Ovary (tissue), 9 donors: ENCODE results near the gene SLC13A4. TPM values are rescaled to one million over a fixed set of nuclear protein-coding genes. Genes with fewer than 3 reads are reported as not detected.

Source experiments
- DNase-seq, 5 donors: peaks; one replicate each; pipeline ENCODE4 v3.0.0-alpha.2; 2019 to 2020
- H3K27ac ChIP-seq, 2 donors: fragments of 200-600 bp; one replicate each; pipeline versions ENCODE4 v1.5.1 to v1.8.0; 2019 to 2022
- H3K27me3 ChIP-seq: fragments of 200-600 bp; one replicate; pipeline ENCODE4 v1.8.0; 2022
- H3K36me3 ChIP-seq: fragments of 200-600 bp; sonication (generic); one replicate; pipeline ENCODE4 v1.5.1; 2019
- H3K4me1 ChIP-seq: one replicate; pipeline ENCODE4 v1.8.1; 2013; ENCODE audit warnings: mild to moderate bottlenecking, moderate library complexity; ENCODE audit not compliant: insufficient read depth
- H3K4me3 ChIP-seq: fragments of 200-600 bp; sonication (generic); one replicate; pipeline ENCODE4 v1.5.1; 2017
- H3K9me3 ChIP-seq, 2 donors: fragments of 200-600 bp in 1 of 2; sonication (generic) in 1 of 2; one replicate each; pipeline versions ENCODE4 v1.5.1 to v1.8.1; 2013 to 2019; ENCODE audit warnings: mild to moderate bottlenecking in 1 of 2, moderate library complexity in 1 of 2
- CTCF ChIP-seq, 3 donors: fragments of 450-650 bp in 2 of 3; fragments of 200-600 bp in 1 of 3; IDR thresholded peaks; one replicate each; pipeline versions ENCODE4 v1.5.1 to v1.8.0; 2016 to 2022; ENCODE audit warnings: antibody characterized with exemption in 3 of 3, mild to moderate bottlenecking in 1 of 3
- EP300 ChIP-seq: sonication (generic); formaldehyde crosslinking; IDR thresholded peaks from one replicate; pipeline ENCODE4 v1.6.1; 2017; ENCODE audit warnings: antibody characterized with exemption
- POLR2A ChIP-seq: fragments of 450-650 bp; IDR thresholded peaks from one replicate; pipeline ENCODE4 v1.6.1; 2017; ENCODE audit warnings: antibody characterized with exemption, mild to moderate bottlenecking, moderate library complexity
- WGBS, 3 donors: extraction: QIAGEN DNeasy Blood & Tissue Kit in 1 of 3; methylation state at CpG; one replicate each; pipeline versions ENCODE4 v1.1.5 to v1.1.7; 2013 to 2017; 5-methylcytosine and 5-hydroxymethylcytosine counted together
- intact Hi-C, 4 donors: fragments of 100-400 bp; cut with DNase I; formaldehyde crosslinking; loops; one replicate each; pipeline versions ENCODE4 v1.11.0 to v1.15.1; 2022 to 2023
- polyA plus RNA-seq, 2 donors: library from polyadenylated mRNA; stranded (reverse); fragments of 200-250 nt in 1 of 2; fragments of 350-450 nt in 1 of 2; fragmentation: Illumina TruSeq in 1 of 2; extraction: RNeasy Lipid Tissue Mini Kit (QIAGEN cat#74804) in 1 of 2; gene quantifications; one replicate each; pipeline ENCODE4 v1.2.3, GENCODE V29; 2013 to 2014
- total RNA-seq, 7 donors: library from RNA; depleted of rRNA in 2 of 7; stranded (reverse); fragments of >200 nt in 2 of 7; fragmentation: NEBNext Ultra II Directional in 3 of 7; extraction: Animal tissue kit (Norgen Biotek cat#: 25700) in 3 of 7; gene quantifications; one replicate each; pipeline versions ENCODE4 v1.1.0 to v1.2.4, GENCODE V29; 2016 to 2023
- donor health status: DM: no; HTN: no; CAD: no; lungs with moderate emphysema.
- donor health status: DM: no; HTN: no; CAD: no.
- donor health status: Bipolar disorder and iron deficiency.
- donor health status: DM: yes; HTN: yes; CAD: no.
- donor health status: DM: no; HTN: no; CAD: no.
- donor health status: DM: yes; HTN: yes; CAD: no.

Gene SLC13A4
- total and polyA plus RNA-seq, 9 donors = 0.07 to 0.57 (median 0.18) TPM; not detected in 6

- no peaks in the 10 kb centered on the region for H3K27me3 ChIP-seq
- no peaks in the 10 kb centered on the region for H3K36me3 ChIP-seq
- intact Hi-C loops = no loop called here
- no peak overlapping the region for H3K27ac ChIP-seq
- 83 to 86% (median 85%) methylated on average over 3 of the region's 3 CpGs for WGBS, 3 donors
- H3K9me3 ChIP-seq = no peaks in the 10 kb centered on the region
- no peak overlapping the region for H3K4me3 ChIP-seq
- TF ChIP-seq EP300 (no peak), POLR2A (no peak), CTCF (IDR thresholded peaks at IDR 0.05) (no peak)
- peaks cover 1% of the 10 kb centered on the region for H3K4me1 ChIP-seq
- no peak for DNase-seq
Measured at GRCh38 chr7:135717693-135718092, 10.3 kb downstream of the SLC13A4 start.

- Histone ChIP-seq H3K9me3 (no peaks in the 10 kb centered on the region), H3K27me3 (no peaks in the 10 kb centered on the region), H3K27ac (no peak overlapping the region), H3K4me1 (peaks cover 1% of the 10 kb centered on the region), H3K36me3 (no peaks in the 10 kb centered on the region), H3K4me3 (no peak overlapping the region)
- no peak for TF ChIP-seq POLR2A
- TF ChIP-seq CTCF (IDR thresholded peaks at IDR 0.05) = no peak
- TF ChIP-seq EP300 = no peak
- 65 to 69% (median 66%) methylated on average over 9 of the region's 9 CpGs for WGBS, 3 donors
- intact Hi-C loops = no loop called here
- DNase-seq = no peak
Measured at GRCh38 chr7:135716677-135717238, 11.2 kb downstream of the SLC13A4 start.

- DNase-seq = no peak
- no peak for TF ChIP-seq EP300
- no peak for TF ChIP-seq POLR2A
- TF ChIP-seq CTCF (IDR thresholded peaks at IDR 0.05) = no peak
- Histone ChIP-seq H3K4me3 (no peak overlapping the region), H3K4me1 (peaks cover 3% of the 10 kb centered on the region), H3K27ac (no peak overlapping the region), H3K36me3 (no peaks in the 10 kb centered on the region), H3K27me3 (no peaks in the 10 kb centered on the region), H3K9me3 (no peaks in the 10 kb centered on the region)
- intact Hi-C loops = no loop called here
- 49 to 73% (median 65%) methylated on average over 1 of the region's 1 CpG for WGBS, 3 donors
Measured at GRCh38 chr7:135715673-135716072, 12.3 kb downstream of the SLC13A4 start.

- no peak for DNase-seq
- H3K27ac ChIP-seq = no peak overlapping the region
Measured at GRCh38 chr7:135715055-135715522, 12.9 kb downstream of the SLC13A4 start.

More at GRCh38 chr7:135715055-135715522, 12.9 kb downstream of the SLC13A4 start:
- TF ChIP-seq POLR2A = no peak
- no peak for TF ChIP-seq EP300
- TF ChIP-seq CTCF (IDR thresholded peaks at IDR 0.05) = no peak
- no peak overlapping the region for H3K4me3 ChIP-seq
- H3K27me3 ChIP-seq = no peaks in the 10 kb centered on the region
- H3K9me3 ChIP-seq = no peaks in the 10 kb centered on the region
- intact Hi-C loops = no loop called here
- H3K4me1 ChIP-seq = peaks cover 3% of the 10 kb centered on the region
- no peaks in the 10 kb centered on the region for H3K36me3 ChIP-seq
- WGBS, 3 donors = 96 to 97% (median 96%) methylated on average over 5 of the region's 5 CpGs
